GM13977 (cell line): ENCODE data around the gene RSBN1.
"Not testable (repeated sequence)": the region's sequence is repeated elsewhere in the genome, so short reads cannot be mapped to it uniquely, and the experiment has no call there.

Experiments
- DNase-seq: peaks from one replicate; pipeline ENCODE4 v3.0.0; 2012; ENCODE audit warnings: low spot score
- CTCF ChIP-seq: IDR thresholded peaks from 2 replicates; pipeline ENCODE4 v1.5.1; 2012; ENCODE audit warnings: mild to moderate bottlenecking, control low read depth; ENCODE audit not compliant: insufficient read depth; ENCODE audit errors: extremely low read depth, missing control alignments
- in situ Hi-C: fragments of 300-500 bp; cut with MboI; formaldehyde crosslinking; loops from one replicate; pipeline ENCODE4 v1.12.0; 2022; ENCODE audit warnings: low sequenced_read_pairs, low pct_unique_long_range_greater_than_20kb, mixed read lengths, inconsistent platforms; ENCODE audit not compliant: unreplicated experiment

The RSBN1 gene

GRCh38 chr1:113857776-113858175 is 45.5 kb upstream of the RSBN1 start:
- no peak for DNase-seq
- no peak for TF ChIP-seq CTCF
- in situ Hi-C loops, result no loop called here

- no peak for TF ChIP-seq CTCF
- in situ Hi-C loops, result no loop called here
Observed at GRCh38 chr1:113856401-113856790, 44.1 kb upstream of the RSBN1 start.

GRCh38 chr1:113855630-113856400 is 43.5 kb upstream of the RSBN1 start:
- no peak for DNase-seq
- in situ Hi-C loops, result no loop called here
- no peak for TF ChIP-seq CTCF

More at GRCh38 chr1:113856401-113856790, 44.1 kb upstream of the RSBN1 start:
- DNase-seq, result no peak

GRCh38 chr1:113854234-113854633 is 42.0 kb upstream of the RSBN1 start:
- TF ChIP-seq CTCF, result no peak
- in situ Hi-C loops, result no loop called here
- DNase-seq, result no peak

- in situ Hi-C loops, DNase-seq: not testable (repeated sequence)
Observed at GRCh38 chr1:113852694-113853093, 40.4 kb upstream of the RSBN1 start.

GRCh38 chr1:113850127-113850796 is 38.0 kb upstream of the RSBN1 start:
- in situ Hi-C loops, result no loop called here
- no peak for DNase-seq
- no peak for TF ChIP-seq CTCF

GRCh38 chr1:113849072-113849471 is 36.8 kb upstream of the RSBN1 start:
- no peak for DNase-seq
- TF ChIP-seq CTCF, result no peak
- in situ Hi-C loops, result no loop called here
